NCI-H128 (cell line): ENCODE measurements around the gene JMJD7.
"Not testable (repeated sequence)": the region's sequence is repeated elsewhere in the genome, so short reads cannot be mapped to it uniquely, and the experiment has no call there.

ENCODE experiments used
- DNase-seq: peaks from one replicate; lab custom pipeline; 2025; ENCODE audit not compliant: unreplicated experiment; lab: John Stamatoyannopoulos, UW

The JMJD7 gene

DNA sequence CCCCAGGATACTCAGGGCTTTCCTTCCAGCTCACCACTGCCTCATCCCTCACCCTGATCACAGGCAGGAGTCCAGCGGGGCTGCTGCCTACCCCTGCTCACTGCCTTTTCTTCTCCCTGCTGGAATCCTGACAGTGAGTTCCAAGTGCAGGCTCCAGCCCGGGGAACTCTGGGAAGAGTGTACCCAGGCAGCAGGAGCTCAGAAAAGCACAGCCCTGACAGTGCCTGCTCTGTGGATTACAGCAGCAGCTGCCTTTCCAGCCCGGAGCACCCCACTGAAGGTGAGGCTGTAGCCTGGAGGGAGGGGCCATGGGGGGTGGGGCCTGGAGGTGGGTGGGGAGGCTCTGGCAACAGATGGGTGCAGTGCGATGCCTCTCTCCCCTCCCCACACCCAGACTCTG is 6.1 kb upstream of the JMJD7 start:
- DNase-seq: no peak

DNA sequence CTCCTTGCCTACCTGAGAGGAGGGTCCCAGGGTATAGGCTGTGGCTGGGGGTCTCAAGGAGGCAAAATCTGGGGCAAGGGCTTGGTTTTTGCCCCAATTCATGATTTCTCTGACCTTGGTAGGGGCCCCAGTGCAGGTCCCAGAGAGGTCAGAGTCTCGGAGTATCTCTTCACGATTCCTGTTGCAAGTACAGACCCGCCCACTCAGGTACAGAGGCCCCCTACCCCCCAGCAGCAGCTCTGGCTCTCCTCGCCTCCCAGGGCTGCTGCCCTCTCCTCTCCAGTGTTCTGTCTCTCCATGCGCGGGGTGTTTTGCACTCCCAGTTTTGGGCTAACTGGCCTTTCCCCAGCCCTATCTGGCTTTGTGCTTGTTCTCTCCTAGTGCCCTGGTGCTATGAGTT is 5.4 kb upstream of the JMJD7 start:
- no peak for DNase-seq

DNA sequence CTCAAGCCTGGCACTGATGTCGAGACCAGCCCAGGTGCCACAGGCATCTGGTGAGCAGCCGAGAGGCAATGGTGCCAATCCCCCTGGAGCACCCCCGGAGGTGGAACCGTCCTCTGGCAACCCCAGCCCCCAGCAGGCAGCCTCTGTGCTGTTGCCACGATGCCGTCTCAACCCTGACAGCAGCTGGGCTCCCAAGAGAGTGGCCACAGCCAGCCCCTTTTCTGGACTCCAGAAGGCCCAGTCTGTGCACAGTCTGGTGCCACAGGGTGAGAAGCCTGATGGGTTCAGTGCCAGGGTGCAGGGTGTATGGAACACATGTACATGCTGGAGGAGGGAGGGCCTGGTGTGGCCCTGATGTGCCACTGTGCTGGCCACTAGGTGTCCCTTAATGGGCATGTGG is 4.9 kb upstream of the JMJD7 start:
- DNase-seq: no peak

DNA sequence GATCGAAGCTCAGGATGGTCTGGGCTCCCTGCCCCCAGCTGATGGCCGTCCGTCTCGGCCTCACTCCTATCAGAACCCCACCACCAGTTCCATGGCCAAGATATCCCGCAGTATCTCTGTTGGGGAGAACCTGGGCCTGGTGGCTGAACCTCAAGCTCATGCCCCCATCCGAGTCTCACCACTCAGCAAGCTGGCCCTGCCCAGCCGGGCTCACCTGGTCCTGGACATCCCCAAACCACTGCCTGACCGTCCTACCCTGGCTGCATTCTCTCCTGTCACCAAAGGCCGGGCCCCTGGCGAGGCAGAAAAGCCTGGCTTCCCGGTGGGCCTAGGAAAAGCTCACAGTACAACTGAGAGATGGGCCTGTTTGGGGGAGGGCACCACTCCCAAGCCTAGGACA is 4.4 kb upstream of the JMJD7 start:
- DNase-seq: no peak

DNA sequence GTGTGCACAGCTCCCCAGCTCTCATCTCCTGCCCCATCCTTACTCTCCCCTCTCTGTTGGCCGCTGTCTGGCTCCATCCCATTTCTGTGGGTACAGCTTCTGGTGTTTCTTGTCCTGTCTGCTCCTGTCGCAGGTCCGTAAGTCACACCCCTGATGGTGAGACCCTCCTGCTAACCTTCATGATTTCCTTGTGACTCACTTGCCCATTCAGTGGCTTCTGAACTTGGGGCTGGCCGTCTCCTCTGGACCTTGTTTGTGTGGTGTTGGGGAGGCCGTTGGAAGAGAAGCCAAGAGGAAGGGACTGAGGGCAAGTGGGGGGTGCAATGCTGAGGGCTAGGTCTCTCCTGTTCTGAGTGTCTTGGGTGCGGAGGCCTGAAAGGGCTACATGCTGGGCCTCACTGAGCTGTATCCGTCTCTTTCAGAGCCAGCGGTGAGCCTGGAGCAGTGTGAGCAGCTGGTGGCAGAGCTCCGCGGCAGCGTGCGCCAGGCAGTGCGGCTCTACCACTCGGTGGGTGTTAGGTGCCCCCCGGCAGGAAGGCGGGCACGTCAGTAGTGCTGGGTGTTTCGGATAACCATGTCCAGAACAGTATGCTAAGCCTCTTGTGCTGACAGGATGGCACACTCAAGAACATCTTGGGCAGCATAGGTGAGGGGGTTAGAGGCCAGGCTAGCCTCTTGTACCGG is 3.7 kb upstream of the JMJD7 start:
- DNase-seq: no peak

DNA sequence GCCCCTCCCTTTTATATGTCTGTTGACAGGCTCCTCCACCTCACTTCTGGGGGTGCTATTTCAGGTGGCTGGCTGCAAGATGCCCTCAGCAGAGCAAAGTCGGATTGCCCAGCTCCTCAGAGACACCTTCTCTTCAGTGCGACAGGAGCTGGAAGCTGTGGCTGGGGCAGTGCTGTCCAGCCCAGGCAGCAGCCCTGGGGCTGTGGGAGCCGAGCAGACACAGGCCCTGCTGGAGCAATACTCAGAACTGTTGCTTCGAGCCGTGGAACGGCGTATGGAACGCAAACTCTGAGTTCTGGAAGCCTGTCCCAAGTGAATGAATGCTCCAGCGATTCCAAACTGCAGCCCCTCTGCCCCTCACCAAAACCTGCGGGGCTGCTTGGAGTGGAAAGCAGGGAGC is 2.7 kb upstream of the JMJD7 start:
- no peak for DNase-seq

DNA sequence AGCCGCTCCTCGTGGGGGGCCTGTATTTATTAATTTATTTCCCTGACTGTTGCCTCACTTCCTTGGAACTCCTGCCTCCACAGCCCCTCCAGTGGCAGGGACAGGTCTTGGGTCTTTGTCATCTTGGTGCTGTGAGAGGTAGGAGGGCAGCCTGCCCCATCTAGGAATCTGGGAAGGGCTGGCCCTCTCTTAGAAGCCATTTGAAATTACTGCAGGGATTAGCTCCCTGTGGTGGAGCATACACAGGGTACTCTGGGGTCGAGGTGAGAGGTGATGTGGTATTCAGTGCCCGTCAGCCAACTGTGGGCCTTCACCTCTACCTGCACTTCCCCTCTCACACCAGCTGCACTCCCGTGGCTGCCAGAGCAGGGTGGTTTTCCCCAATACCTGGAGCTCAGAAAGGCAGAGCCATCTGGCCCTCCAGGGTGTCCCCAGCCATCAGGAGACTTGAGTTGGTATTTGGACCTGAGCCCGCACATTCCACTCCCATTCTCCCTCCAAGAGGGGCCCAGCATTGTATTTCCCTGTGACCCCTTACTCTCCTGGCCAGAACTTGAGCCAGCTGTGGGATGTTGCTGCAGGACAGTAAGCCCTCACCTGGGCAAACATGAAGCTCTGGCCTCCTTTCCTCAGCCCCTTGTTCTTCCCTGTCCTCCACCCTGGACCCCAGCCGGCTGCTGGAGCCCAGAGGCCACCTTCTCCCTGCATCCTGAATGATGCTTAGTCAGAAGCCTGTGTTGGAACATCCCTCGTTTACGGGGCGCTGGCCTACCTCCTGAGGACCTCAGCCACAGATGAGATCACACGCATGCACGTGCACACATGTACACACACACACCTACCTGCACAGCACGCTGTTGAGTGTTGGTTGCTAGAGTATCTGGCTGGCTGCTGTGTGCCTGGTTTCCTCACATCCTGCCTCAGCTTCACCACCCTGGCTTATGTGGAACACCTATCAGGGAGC is 2.0 kb upstream of the JMJD7 start:
- no peak for DNase-seq

DNA sequence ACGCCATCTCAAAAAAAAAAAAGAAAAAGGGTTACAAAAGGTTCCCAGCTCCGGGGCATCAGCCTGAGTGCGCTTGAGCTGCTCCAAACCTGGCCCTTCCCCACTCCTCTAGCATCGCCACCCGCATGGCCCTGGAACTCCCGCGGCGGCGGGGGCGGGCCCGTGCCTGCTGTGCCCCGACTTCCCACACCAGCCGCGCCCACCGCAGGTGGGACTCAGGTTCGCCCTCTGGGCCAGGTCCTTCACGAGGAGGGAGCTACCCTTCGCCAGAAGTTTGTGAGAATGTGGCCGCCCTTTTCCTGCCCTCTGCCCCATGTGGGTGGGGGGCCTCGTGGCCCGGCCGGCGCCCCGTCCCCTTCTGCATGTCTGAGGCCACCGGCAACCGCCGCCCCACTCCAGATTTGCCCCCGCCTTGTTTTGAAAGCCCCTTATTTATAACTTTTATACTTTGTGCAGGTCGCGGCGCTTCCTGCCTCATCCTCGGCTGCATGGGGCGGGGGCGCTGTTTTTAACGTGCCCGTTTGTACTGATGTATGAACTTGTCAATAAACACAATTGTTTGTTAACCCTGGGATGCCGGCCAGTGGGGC is 507 bp upstream of the JMJD7 start:
- DNase-seq: no peak

DNA sequence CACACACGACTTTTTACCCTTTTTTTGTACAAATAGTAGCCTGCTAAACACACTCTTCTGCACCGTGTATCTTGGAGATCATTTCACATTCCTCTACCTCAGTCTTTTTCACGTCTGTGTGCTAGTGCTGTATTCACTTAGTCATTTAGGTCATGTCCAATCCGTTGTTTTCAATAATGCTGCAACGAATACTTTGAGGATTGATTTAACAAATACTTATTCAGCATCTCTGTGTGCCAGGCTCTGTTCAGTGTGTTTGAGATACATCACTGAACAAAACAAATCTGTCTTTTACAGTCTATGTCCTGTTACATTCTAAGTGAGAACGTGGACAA is 882 bp downstream of the JMJD7 start:
- no peak for DNase-seq

DNA sequence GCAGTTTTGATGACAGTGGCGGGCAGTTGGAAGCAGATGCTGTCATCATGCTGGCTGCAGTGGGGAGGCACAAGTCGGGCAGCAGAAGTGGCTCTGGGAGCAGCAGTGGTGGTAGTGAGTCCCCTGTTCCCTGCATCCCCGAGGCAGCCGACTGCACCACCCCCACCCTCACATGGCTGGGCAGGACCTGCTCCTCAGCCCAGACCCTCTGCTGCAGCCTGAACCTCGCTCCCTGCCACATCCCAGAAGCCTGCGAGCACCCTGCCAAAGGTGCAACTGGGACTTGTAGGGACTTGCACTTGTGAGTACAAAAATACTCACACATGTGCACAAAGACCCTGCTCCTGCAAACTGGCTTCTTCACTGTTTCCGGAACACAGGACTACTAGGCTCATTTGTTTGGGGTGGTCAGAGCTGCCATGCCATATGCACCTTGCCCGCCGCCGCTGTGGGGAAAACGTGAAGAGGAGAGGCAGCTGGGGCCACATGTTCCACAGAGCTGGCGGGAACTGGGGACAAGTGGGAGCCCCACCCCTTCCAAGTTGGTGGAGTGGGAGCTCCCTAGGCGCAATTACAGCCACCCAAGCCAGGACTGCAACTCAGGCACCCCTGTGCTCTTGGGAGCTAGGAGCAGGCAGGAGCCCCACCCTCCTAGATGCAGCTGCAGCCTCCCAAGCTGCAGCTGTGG is 2.2 kb downstream of the JMJD7 start:
- DNase-seq: no peak

DNA sequence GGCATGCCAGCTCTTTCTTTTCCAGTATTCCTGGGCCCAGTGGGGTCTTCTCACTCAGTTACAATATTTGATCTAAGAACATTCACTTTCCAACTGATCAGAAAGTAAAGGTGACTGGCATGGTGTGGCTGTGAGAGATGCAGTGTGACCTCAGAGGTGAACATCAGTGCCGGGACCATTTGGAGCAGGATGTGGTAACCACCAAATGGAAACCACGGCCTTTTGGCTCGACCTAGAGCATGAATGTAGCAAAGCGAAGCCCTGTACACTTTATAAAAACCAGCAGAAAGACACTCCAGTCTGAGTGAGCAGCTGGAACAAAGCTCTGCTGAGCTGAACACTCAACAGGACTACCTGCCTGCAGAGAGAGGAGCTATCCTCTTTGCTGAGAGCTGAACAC is 3.4 kb downstream of the JMJD7 start:
- not testable (repeated sequence) for DNase-seq

DNA sequence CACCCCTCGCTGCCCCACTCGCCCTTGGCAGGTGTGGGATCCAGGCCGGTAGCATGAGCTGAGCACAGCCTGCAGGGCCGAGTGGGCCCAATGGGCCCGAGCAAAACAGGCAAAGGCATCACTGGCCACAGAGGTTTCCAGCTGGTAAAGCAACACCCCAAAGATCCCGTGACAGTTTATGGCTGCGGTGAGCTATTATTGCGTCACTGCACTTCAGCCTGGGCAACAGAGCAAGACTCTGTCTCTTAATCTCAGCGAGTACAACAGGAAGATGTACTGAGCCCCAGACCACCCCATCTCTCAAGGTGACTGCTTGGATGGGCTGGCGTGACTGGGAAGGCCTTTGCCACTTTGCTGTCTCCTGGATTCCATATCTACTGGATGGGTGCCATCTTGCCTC is 4.3 kb downstream of the JMJD7 start:
- DNase-seq: no peak

DNA sequence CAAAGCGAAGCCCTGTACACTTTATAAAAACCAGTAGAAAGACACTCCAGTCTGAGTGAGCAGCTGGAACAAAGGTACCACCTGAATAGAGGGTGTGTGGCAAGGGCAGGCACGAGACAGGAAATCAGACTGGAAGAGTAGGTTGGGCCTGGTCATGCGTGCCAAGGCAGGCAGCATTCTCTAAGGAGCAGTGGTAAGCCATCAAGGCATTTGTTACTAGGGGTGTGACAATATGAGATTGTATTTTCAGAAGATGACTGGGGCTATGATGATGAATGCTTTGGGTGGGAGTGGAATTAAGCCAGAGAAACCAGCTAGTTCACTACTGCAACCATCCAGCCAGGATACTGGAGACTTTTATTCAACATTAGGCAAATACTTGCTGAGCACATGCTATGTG is 5.0 kb downstream of the JMJD7 start:
- DNase-seq: no peak

DNA sequence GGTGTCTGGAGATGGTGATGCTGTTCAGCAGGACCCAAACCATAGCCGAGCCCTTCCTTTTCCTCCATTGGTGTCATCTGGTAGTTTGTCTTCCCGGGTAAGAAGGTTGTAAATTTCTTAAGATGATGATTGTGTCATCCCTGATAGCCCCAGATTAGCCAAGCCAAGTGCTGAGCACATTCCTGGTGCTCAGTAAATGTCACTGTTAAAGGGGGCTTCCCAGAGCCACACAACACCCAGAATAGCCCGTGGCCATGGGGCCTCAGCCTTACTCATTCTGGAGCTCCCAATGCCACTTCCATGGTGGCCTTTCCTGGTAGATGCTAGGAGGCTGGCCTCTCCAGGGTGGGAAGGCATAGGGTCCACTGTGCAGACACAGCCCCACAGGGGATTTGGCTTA is 6.2 kb downstream of the JMJD7 start:
- no peak for DNase-seq

DNA sequence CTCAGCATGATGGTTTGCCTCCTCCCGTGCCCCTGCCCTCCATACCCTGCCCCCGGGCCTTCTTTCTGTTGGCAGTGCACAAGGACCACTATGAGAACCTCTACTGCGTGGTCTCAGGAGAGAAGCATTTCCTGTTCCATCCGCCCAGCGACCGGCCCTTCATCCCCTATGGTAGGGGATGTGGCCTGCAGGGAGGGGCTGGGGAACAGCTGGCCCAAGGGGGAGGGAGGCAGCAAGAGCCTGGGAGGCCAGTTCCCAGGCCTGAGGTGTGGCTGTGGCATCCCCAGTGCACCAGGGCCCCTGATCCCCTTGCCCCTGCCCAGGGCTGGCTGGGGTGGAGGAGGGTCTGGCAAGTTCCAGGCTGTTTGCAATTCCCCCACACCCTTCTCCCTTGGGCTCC is 8.2 kb downstream of the JMJD7 start:
- DNase-seq: no peak

DNA sequence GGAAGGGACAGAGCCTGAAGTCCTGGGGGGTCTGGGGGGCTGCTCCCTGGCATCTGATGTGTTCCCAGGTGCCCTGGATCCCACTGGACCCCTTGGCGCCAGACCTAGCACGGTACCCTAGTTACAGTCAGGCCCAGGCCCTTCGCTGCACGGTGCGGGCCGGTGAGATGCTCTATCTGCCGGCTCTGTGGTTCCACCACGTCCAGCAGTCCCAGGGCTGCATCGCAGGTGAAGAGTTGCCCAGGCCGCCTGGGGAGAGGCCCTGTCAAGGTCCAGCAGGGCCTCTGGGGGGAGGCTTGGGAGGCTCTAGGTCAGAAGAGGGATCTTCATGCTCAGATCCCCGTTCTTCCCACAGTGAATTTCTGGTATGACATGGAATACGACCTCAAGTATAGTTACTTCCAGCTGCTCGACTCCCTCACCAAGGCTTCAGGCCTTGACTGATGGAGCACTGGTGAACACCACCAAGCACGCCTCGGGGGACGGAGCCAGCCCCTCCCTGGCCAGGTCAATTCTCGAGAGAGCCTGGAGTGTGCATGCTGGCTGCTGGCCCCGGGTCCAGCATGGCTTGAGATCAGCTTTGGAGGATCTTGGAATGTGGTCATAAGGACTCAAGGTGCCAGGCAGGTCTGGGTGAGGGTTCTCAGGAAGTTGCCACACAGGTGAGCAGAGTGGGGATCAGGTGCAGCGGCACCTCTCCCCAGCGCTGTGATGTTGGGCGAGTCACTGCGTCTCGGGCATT is 9.0 kb downstream of the JMJD7 start:
- no peak for DNase-seq

DNA sequence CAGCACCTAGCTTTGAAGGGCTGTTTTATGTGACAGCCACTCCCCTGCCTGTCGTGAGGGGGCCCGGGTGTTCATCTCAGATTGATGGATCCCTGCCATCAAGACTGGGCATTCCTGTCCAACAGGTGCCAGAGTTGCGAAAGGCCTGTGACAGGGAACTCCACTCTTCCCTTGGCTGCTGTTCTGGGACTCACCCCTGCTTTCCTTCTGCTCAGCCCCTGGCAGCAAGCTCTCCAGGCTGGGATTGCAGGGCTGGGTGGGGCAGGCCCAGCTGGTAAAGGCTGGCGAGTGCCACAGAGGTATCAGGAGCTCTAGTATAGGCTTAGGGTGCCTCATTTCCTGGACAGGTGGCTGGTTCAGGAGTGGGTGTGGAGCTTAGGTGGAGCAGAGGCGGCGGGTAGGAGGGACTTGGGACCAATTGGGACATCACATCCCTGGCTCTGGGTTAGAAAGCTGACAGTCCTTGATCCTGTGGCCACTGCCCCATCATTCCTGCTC is 10.6 kb downstream of the JMJD7 start, which contains the start of gene PLA2G4B:
PLA2G4B (plus strand) TSS at position 448 of the 498 bp plus-strand sequence. CDS start 67 bp downstream, outside the sequence.
- no peak for DNase-seq

DNA sequence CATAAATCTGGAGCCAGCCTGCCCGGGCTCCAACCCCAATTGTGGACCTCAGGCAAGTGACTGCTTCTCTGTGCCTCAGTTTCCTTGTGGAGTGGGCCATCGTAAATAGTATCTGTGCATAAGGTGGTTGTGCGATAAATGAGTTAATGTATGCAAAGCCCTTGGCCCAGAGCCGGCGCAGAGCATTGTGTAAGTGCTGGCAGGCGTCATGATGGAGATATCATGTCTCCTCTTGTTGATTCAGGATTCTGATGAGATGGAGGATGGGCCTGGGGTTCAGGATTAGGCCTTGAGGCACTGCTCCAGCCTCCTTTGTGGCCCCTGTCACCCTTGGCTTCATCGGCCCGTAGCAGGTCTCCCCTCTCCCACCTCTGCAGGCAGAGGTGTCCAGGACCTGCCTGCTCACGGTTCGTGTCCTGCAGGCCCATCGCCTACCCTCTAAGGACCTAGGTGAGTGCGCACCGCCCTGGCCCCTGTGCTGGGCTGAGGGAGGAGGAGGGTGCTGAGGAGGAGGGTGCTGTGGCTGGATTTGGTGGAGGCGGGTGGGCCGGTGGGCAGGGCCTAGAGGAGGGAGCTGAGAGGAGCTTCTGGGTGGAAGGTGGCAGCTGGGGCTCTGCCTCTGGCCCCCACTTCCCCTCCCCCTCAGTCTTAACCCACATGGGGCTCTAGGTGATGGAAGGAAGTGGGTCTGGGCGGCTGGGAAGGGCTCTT is 12.0 kb downstream of the JMJD7 start:
- DNase-seq: no peak

DNA sequence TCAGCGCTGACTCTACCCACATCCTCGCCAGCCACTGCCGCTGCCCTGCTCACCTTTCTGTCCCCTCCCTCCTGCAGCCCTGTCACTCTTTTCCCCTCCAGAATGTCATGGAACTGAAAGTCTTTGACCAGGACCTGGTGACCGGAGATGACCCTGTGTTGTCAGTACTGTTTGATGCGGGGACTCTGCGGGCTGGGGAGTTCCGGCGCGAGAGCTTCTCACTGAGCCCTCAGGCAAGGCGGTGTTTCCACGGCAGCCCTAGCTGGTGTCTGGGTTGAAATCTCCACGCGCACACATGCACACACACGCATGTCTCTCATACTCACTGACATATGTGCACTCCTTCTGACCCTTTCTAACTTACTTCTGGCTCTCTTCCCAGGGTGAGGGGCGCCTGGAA is 12.8 kb downstream of the JMJD7 start:
- no peak for DNase-seq

DNA sequence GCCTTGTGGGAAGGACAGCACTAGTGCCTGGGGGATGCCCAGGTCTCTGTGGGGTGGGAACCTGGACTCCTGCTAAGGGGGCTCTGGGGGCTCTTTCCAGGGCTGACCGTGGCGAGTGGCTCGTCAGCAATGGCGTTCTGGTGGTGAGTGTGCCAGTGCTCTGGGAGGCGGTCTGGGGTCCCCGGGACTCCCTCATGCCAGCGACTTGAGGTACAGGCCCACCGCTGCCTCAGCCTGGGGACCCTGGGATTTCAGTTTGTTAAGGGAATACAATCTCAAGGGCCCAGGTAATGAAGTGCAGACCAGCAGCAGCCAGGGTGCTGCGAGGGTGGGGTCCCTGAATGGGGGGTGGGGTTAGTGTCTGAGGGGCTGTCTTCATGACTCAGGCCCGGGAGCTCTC is 13.2 kb downstream of the JMJD7 start:
- no peak for DNase-seq
